NCI-H2196 (cell line): ENCODE results near the gene DQX1.
A peak's percentile ranks its signal among the peaks of the same experiment; 100 is the strongest.
"Not testable (repeated sequence)": the region's sequence is repeated elsewhere in the genome, so short reads cannot be mapped to it uniquely, and the experiment has no call there.

Experiments
- DNase-seq: peaks from one replicate; lab custom pipeline; 2025; ENCODE audit not compliant: unreplicated experiment; lab: John Stamatoyannopoulos, UW

The DQX1 gene

GRCh38 chr2:74525717-74526648 lies at the start of gene DQX1:
DQX1 (minus strand) TSS chr2:74526231; CDS start chr2:74525729, 502 bp downstream.
- no peak for DNase-seq

- DNase-seq = no peak
Observed at GRCh38 chr2:74575320-74575719, 49.3 kb upstream of the DQX1 start.

GRCh38 chr2:74573747-74574562 lies 47.9 kb upstream of the DQX1 start:
- no peak for DNase-seq

- DNase-seq = no peak
Observed at GRCh38 chr2:74572178-74572925, 46.3 kb upstream of the DQX1 start.

GRCh38 chr2:74571058-74571457 lies 45.0 kb upstream of the DQX1 start:
- DNase-seq = no peak

- DNase-seq = no peak
Observed at GRCh38 chr2:74569686-74570085, 43.7 kb upstream of the DQX1 start.

GRCh38 chr2:74567881-74568280 lies 41.9 kb upstream of the DQX1 start:
- no peak for DNase-seq

GRCh38 chr2:74566754-74567085 lies 40.7 kb upstream of the DQX1 start:
- DNase-seq = no peak

GRCh38 chr2:74566076-74566753 lies 40.2 kb upstream of the DQX1 start:
- DNase-seq = no peak

- DNase-seq = no peak
Observed at GRCh38 chr2:74564222-74564621, 38.2 kb upstream of the DQX1 start.

- no peak for DNase-seq
Observed at GRCh38 chr2:74562126-74562775, 36.2 kb upstream of the DQX1 start.

GRCh38 chr2:74561022-74561421 lies 35.0 kb upstream of the DQX1 start:
- not testable (repeated sequence) for DNase-seq

- DNase-seq = no peak
Observed at GRCh38 chr2:74560591-74560990, 34.6 kb upstream of the DQX1 start.

GRCh38 chr2:74559912-74560311 lies 33.9 kb upstream of the DQX1 start:
- DNase-seq = no peak

GRCh38 chr2:74558284-74559230 lies 32.5 kb upstream of the DQX1 start:
- peak; percentile 3 for DNase-seq

GRCh38 chr2:74556831-74557370 lies 30.9 kb upstream of the DQX1 start:
- DNase-seq = no peak

- DNase-seq = no peak
Observed at GRCh38 chr2:74556159-74556558, 30.1 kb upstream of the DQX1 start.

GRCh38 chr2:74555610-74556103 lies 29.6 kb upstream of the DQX1 start:
- no peak for DNase-seq
